GM12878 (cell line): ENCODE data around the gene AVL9. TPM values are rescaled to one million over a fixed set of nuclear protein-coding genes. Genes with fewer than 3 reads are reported as not detected.

Experiments
- ATAC-seq: fragments of 200-7000 bp; cut with Tn5 transposase; 3 replicates; pipeline ENCODE4 v1.9.1; 2020; ENCODE audit warnings: mild to moderate bottlenecking, moderate library complexity
- BruUV-seq: library from RNA; stranded (reverse); fragments of 400-500 nt; replicated peaks from 2 replicates; lab custom pipeline; 2021; lab: Mats Ljungman, UMichigan
- CTCF ChIA-PET: fragments of 300-600 bp; sonication (Branson Sonifier 250); formaldehyde crosslinking; extraction: SDS; loops from one replicate; lab custom pipeline; 2021; ENCODE audit warnings: inconsistent platforms; lab: Yijun Ruan, JAX
- POLR2A ChIA-PET: fragments of 350-600 bp; formaldehyde crosslinking; extraction: SDS; loops from one replicate; lab custom pipeline; 2021; ENCODE audit warnings: inconsistent platforms; lab: Charles Lee
- RAD21 ChIA-PET: fragments of 300-600 bp; sonication (Branson Sonifier 250); formaldehyde crosslinking; loops from one replicate; lab custom pipeline; 2023; ENCODE audit warnings: antibody characterized with exemption; ENCODE audit not compliant: unreplicated experiment; lab: Charles Lee
- SMC1A ChIA-PET: fragments of 300-600 bp; sonication (Branson Sonifier 250); formaldehyde crosslinking; loops from one replicate; lab custom pipeline; 2023; ENCODE audit not compliant: unreplicated experiment, uncharacterized antibody; lab: Charles Lee
- DNase-seq: peaks from one replicate; pipeline ENCODE4 v3.0.0-alpha.2; 2011; ENCODE audit warnings: low read depth, low spot score
- FAIRE-seq: peaks from 3 replicates; lab custom pipeline; 2011; peaks lifted over from hg19 to GRCh38; lab: Jason Lieb, UNC
- H2AFZ ChIP-seq: 2 replicates; pipeline ENCODE4 v1.6.0; 2011; ENCODE audit warnings: low read depth, low read length, control low read depth; ENCODE audit not compliant: control insufficient read depth
- H3K27ac ChIP-seq: 2 replicates; pipeline ENCODE4 v1.5.1; 2011; ENCODE audit warnings: control low read depth; ENCODE audit not compliant: control insufficient read depth, insufficient read depth
- H3K27me3 ChIP-seq, 2 experiments: replicated peaks in 1 of 2; 2 replicates each; pipeline versions ENCODE4 v1.6.0 to v1.6.1; 2011; ENCODE audit warnings: low read length in 1 of 2; ENCODE audit not compliant: control insufficient read depth in 2 of 2, insufficient read depth in 2 of 2
- H3K36me3 ChIP-seq, 2 experiments: 2 replicates each; pipeline ENCODE4 v1.5.1; 2011; ENCODE audit warnings: low read length in 1 of 2; ENCODE audit not compliant: control insufficient read depth in 2 of 2, insufficient read depth in 2 of 2
- H3K4me1 ChIP-seq: 2 replicates; pipeline ENCODE4 v1.6.1; 2011; ENCODE audit warnings: mild to moderate bottlenecking, low read length, moderate library complexity, mixed read lengths; ENCODE audit not compliant: control insufficient read depth, insufficient read depth
- H3K4me2 ChIP-seq: 2 replicates; pipeline ENCODE4 v1.6.0; 2011; ENCODE audit warnings: control low read depth; ENCODE audit not compliant: control insufficient read depth, insufficient read depth
- H3K4me3 ChIP-seq: fragments of 200-600 bp; sonication (generic); 2 replicates; pipeline ENCODE4 v1.5.1; 2016
- H3K79me2 ChIP-seq: 2 replicates; pipeline ENCODE4 v1.6.0; 2011; ENCODE audit warnings: low read length; ENCODE audit not compliant: control insufficient read depth, insufficient read depth
- H3K9ac ChIP-seq: 2 replicates; pipeline ENCODE4 v1.8.0; 2011; ENCODE audit warnings: low read length, control low read depth, mixed read lengths; ENCODE audit not compliant: control insufficient read depth, insufficient read depth
- H3K9me3 ChIP-seq: replicated peaks from 3 replicates; pipeline ENCODE4 v1.5.1; 2011; ENCODE audit warnings: mild to moderate bottlenecking, low read length; ENCODE audit not compliant: control insufficient read depth, insufficient read depth
- H4K20me1 ChIP-seq: 2 replicates; pipeline ENCODE4 v1.6.0; 2011; ENCODE audit not compliant: control insufficient read depth, insufficient read depth
- BACH1 ChIP-seq: fragments of 450-650 bp; IDR thresholded peaks from 2 replicates; pipeline ENCODE4 v1.6.1; 2017; ENCODE audit warnings: mild to moderate bottlenecking, borderline replicate concordance
- BRCA1 ChIP-seq: IDR thresholded peaks from 2 replicates; pipeline ENCODE4 v1.6.1; 2011; ENCODE audit warnings: low read depth, low read length, improper control_type of control experiment
- E4F1 ChIP-seq: fragments of 450-650 bp; IDR thresholded peaks from 2 replicates; pipeline ENCODE4 v1.6.1; 2018; ENCODE audit warnings: borderline replicate concordance, mild to moderate bottlenecking; ENCODE audit not compliant: partially characterized antibody
- EZH2 ChIP-seq: IDR thresholded peaks from 2 replicates; pipeline ENCODE4 v1.6.1; 2012; ENCODE audit warnings: low read depth, mild to moderate bottlenecking, control low read depth, inconsistent platforms, low read length, borderline replicate concordance; ENCODE audit not compliant: control insufficient read depth
- IKZF1 ChIP-seq: fragments of 450-650 bp; conservative IDR thresholded peaks from 2 replicates; pipeline ENCODE4 v1.6.1; 2017; ENCODE audit warnings: antibody characterized with exemption, mild to moderate bottlenecking
- JUNB ChIP-seq: IDR thresholded peaks from 2 replicates; pipeline ENCODE4 v1.6.1; 2016; ENCODE audit warnings: antibody characterized with exemption, mild to moderate bottlenecking
- NFYB ChIP-seq: IDR thresholded peaks from 2 replicates; pipeline ENCODE4 v1.6.1; 2011; ENCODE audit warnings: low read depth, mild to moderate bottlenecking, low read length, improper control_type of control experiment, moderate library complexity; ENCODE audit not compliant: insufficient read depth
- PML ChIP-seq: IDR thresholded peaks from 2 replicates; pipeline ENCODE4 v1.6.1; 2012; ENCODE audit warnings: low read length, inconsistent platforms
- POLR2A ChIP-seq: IDR thresholded peaks from 2 replicates; pipeline ENCODE4 v1.6.1; 2011; ENCODE audit warnings: low read depth, mild to moderate bottlenecking, low read length
- RAD21 ChIP-seq: IDR thresholded peaks from 2 replicates; pipeline ENCODE4 v1.6.1; 2011; ENCODE audit warnings: mild to moderate bottlenecking, low read depth, low read length, moderate library complexity; ENCODE audit not compliant: insufficient read depth
- RCOR1 ChIP-seq: conservative IDR thresholded peaks from 2 replicates; pipeline ENCODE4 v1.6.1; 2012; ENCODE audit warnings: low read depth, low read length, improper control_type of control experiment
- RFX5 ChIP-seq: IDR thresholded peaks from 2 replicates; pipeline ENCODE4 v1.6.1; 2011; ENCODE audit warnings: low read depth, low read length, improper control_type of control experiment
- STAT1 ChIP-seq: fragments of 450-650 bp; conservative IDR thresholded peaks from 2 replicates; pipeline ENCODE4 v1.6.1; 2014; ENCODE audit warnings: antibody characterized with exemption, mild to moderate bottlenecking
- SUPT20H ChIP-seq: IDR thresholded peaks from 2 replicates; pipeline ENCODE4 v1.6.1; 2011; ENCODE audit warnings: low read depth, mild to moderate bottlenecking, low read length, moderate library complexity, borderline replicate concordance; ENCODE audit not compliant: control insufficient read depth
- ZNF274 ChIP-seq: IDR thresholded peaks from one replicate; pipeline ENCODE4 v1.8.0; 2011; ENCODE audit not compliant: insufficient read length, insufficient read depth
- ZSCAN29 ChIP-seq: fragments of 450-650 bp; IDR thresholded peaks from 2 replicates; pipeline ENCODE4 v1.6.1; 2017; ENCODE audit warnings: mild to moderate bottlenecking, moderate library complexity
- WGBS: methylation state at CpG from one replicate; pipeline ENCODE4 v1.1.6; 2016; ENCODE audit warnings: low lambda C conversion rate; ENCODE audit not compliant: insufficient replicate concordance, insufficient coverage; ENCODE audit errors: missing lambda C conversion rate; 5-methylcytosine and 5-hydroxymethylcytosine counted together
- in situ Hi-C: fragments of 300-500 bp; cut with MboI; formaldehyde crosslinking; loops from 9 replicates; pipeline ENCODE4 v1.14.3; 2018; ENCODE audit warnings: mixed read lengths
- intact Hi-C: fragments of 100-400 bp; cut with micrococcal nuclease; formaldehyde crosslinking; loops from one replicate; pipeline ENCODE4 v1.14.2; 2022; ENCODE audit not compliant: unreplicated experiment
- polyA plus RNA-seq, 11 experiments: library from polyadenylated mRNA; depleted of rRNA in 4 of 11; unstranded in 6 of 11; stranded (reverse) in 5 of 11; fragments of >200 nt; fragmentation: Nextera tagmentation in 4 of 11; fragmentation: Illumina TruSeq in 1 of 11; extraction: Ambion mirVana in 4 of 11; extraction: Trizol in 1 of 11; gene quantifications; 1 replicate in 1 of 11; 2 replicates in 10 of 11; pipeline versions ENCODE4 v1.2.1 to v1.2.3, GENCODE V29; 2011 to 2016; ENCODE audit warnings: inconsistent platforms in 2 of 11, missing spikeins in 2 of 11, low read depth in 1 of 11
- total RNA-seq, 4 experiments: library from RNA; depleted of rRNA in 3 of 4; stranded (reverse); fragments of >200 nt in 3 of 4; fragmentation: Illumina TruSeq in 1 of 4; extraction: Trizol in 1 of 4; gene quantifications; 2 replicates each; pipeline versions ENCODE4 v1.2.1 to v1.2.3, GENCODE V29; 2013 to 2021
- TF ChIP-seq, protein P1 (sequence below): fragments of 450-650 bp; formaldehyde crosslinking; IDR thresholded peaks from 2 replicates; pipeline ENCODE4 v1.4.0; 2022; ENCODE audit warnings: mild to moderate bottlenecking, moderate library complexity
- TF ChIP-seq, protein P2 (sequence below): IDR thresholded peaks from 2 replicates; pipeline ENCODE4 v1.6.1; 2012; ENCODE audit warnings: low read depth, low read length, improper control_type of control experiment

AVL9 gene
- total and polyA plus RNA-seq, 10 of the 15 experiments (the other 5 are each of a cell fraction or from before 2014, with no cell fraction given), result 4.5 to 41.6 (median 20.1) TPM

DNA sequence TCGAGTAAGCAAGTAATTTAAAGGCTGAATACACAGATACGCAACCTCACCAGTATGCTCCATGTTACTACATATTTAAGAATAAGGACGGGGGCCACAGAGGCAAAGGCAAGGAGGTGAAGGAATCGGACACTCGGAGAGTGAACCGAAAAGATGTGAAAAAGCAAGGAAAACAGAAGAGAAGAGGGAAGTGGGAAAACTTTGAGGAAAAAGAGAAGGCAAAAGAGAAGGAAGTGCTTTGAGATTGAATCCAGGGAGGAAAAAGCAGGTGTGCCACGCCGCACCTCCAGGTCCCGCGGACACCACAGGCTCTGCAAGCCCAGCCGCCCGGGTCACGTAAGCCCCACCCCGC is 367 bp upstream of the AVL9 start:
- ChIA-PET POLR2A (interaction anchor here (0.7 to 2.0 kb wide), 3 partner anchors 12 to 36 kb away, joined by 3 to 9 read pairs (median 6); no protein-coding TSS in a partner anchor), SMC1A (interaction anchor here (2.4 kb wide), 1 partner anchor 94 kb away, joined by 8 read pairs; no protein-coding TSS in a partner anchor), RAD21 (interaction anchor here (0.9 to 1.5 kb wide), 3 partner anchors 20 to 94 kb away, joined by 3 to 4 read pairs (median 4); no protein-coding TSS in a partner anchor), CTCF (interaction anchor here (0.9 to 1.7 kb wide), 4 partner anchors 20 to 40 kb away, joined by 3 to 4 read pairs (median 3); no protein-coding TSS in a partner anchor)
- WGBS, result 1% methylated on average over 6 of the region's 14 CpGs
- DNase-seq (no peak), FAIRE-seq (no peak), ATAC-seq (peak; percentile 2)
- intact Hi-C loops (loop anchor here (5.0 to 10.0 kb wide), 4 partner anchors 82 to 567 kb away; partner anchors contain the start of genes KBTBD2 and NT5C3A), in situ Hi-C loops (no loop called here)
- Histone ChIP-seq H3K4me2 (peak overlapping the region; percentile 66), H3K4me1 (no peaks in the 10 kb centered on the region), H3K27ac (peak overlapping the region; percentile 61; the same call in 1 of the 2 replicates), H3K4me3 (peak overlapping the region; percentile 96), H4K20me1 (no peaks in the 10 kb centered on the region), H3K9me3 (no peaks in the 10 kb centered on the region; the same call in 2 of the 3 replicates), H2AFZ (peak overlapping the region; percentile 96), H3K27me3 (no peaks in the 10 kb centered on the region), H3K9ac (peak overlapping the region; percentile 66), H3K79me2 (peaks cover 35% of the 10 kb centered on the region), H3K36me3 (no peaks in the 10 kb centered on the region)
- BruUV-seq, result no TSS peak
- TF ChIP-seq ZNF274 (no peak), RFX5 (no peak), E4F1 (no peak), JUNB (no peak), RCOR1 (no peak), PML (peak; percentile 12; the same call in 1 of the 2 replicates), POLR2A (peak; percentile 31), IKZF1 (no peak), STAT1 (no peak), BACH1 (no peak), ZSCAN29 (no peak), RAD21 (no peak), NFYB (no peak), BRCA1 (no peak), SUPT20H (no peak), EZH2 (no peak)
- TF ChIP-seq, protein P1, sequence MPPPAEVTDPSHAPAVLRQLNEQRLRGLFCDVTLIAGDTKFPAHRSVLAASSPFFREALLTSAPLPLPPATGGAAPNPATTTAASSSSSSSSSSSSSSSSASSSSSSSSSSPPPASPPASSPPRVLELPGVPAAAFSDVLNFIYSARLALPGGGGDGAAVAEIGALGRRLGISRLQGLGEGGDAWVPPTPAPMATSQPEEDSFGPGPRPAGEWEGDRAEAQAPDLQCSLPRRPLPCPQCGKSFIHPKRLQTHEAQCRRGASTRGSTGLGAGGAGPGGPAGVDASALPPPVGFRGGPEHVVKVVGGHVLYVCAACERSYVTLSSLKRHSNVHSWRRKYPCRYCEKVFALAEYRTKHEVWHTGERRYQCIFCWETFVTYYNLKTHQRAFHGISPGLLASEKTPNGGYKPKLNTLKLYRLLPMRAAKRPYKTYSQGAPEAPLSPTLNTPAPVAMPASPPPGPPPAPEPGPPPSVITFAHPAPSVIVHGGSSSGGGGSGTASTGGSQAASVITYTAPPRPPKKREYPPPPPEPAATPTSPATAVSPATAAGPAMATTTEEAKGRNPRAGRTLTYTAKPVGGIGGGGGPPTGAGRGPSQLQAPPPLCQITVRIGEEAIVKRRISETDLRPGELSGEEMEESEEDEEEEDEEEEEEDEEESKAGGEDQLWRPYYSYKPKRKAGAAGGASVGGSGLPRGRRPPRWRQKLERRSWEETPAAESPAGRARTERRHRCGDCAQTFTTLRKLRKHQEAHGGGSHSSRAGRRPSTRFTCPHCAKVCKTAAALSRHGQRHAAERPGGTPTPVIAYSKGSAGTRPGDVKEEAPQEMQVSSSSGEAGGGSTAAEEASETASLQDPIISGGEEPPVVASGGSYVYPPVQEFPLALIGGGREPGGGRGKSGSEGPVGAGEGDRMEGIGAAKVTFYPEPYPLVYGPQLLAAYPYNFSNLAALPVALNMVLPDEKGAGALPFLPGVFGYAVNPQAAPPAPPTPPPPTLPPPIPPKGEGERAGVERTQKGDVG (CRISPR knock-in tag), result no peak
- TF ChIP-seq, protein P2, sequence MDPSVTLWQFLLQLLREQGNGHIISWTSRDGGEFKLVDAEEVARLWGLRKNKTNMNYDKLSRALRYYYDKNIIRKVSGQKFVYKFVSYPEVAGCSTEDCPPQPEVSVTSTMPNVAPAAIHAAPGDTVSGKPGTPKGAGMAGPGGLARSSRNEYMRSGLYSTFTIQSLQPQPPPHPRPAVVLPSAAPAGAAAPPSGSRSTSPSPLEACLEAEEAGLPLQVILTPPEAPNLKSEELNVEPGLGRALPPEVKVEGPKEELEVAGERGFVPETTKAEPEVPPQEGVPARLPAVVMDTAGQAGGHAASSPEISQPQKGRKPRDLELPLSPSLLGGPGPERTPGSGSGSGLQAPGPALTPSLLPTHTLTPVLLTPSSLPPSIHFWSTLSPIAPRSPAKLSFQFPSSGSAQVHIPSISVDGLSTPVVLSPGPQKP, result no peak
